ENCODE results near the gene KIF5C. TPM values are rescaled to one million over a fixed set of nuclear protein-coding genes. Genes with fewer than 3 reads are reported as not detected.

Gene KIF5C
- total RNA-seq, 1 donor from 2014 or later = 38.9 TPM

DNA sequence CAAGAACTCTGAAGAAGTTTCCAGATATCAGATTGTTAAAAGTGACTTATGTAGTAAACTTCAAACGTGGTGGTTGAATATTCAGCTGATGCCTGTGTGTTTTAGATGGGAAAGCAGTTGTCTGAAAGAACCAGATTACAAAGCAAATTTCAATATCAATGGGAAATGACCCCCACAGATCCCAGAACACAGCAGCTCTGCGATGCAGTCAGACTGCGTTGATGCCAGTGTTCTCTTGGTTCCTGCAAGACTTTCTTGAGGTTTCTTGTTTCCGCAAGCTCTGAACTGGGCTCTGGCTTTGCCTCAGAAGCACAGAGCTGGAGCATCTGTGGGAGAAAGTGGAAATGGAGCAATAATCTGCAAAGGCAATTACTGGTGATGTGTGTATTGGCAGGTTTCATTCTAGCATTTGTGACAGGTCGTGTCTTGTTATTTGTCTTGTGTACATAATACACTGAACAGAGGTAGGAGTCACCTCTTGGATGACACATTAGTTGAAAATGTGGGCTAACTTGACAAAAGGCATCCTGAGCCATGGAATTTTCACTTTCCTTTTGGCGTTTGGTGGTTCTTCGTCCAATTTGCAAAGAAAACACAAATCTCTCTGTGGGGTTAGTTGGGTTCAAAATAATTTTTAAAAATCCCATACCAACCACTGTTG lies 152.7 kb downstream of the KIF5C start:
- Mint-ChIP-seq H3K4me3 (peak overlapping the region; percentile 68), H3K4me1 (ENCODE audit: unreplicated experiment) (peaks cover 36% of the 10 kb centered on the region), H3K27me3 (peaks cover 3% of the 10 kb centered on the region), H3K36me3 (no peaks in the 10 kb centered on the region), H3K27ac (peak overlapping the region; percentile 63), H3K9me3 (no peaks in the 10 kb centered on the region)
- TF ChIP-seq, protein P1, sequence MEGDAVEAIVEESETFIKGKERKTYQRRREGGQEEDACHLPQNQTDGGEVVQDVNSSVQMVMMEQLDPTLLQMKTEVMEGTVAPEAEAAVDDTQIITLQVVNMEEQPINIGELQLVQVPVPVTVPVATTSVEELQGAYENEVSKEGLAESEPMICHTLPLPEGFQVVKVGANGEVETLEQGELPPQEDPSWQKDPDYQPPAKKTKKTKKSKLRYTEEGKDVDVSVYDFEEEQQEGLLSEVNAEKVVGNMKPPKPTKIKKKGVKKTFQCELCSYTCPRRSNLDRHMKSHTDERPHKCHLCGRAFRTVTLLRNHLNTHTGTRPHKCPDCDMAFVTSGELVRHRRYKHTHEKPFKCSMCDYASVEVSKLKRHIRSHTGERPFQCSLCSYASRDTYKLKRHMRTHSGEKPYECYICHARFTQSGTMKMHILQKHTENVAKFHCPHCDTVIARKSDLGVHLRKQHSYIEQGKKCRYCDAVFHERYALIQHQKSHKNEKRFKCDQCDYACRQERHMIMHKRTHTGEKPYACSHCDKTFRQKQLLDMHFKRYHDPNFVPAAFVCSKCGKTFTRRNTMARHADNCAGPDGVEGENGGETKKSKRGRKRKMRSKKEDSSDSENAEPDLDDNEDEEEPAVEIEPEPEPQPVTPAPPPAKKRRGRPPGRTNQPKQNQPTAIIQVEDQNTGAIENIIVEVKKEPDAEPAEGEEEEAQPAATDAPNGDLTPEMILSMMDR (conservative IDR thresholded peaks at IDR 0.05) = no peak
- DNase-seq (ENCODE audit: extremely low spot score, unreplicated experiment) = no peak

DNA sequence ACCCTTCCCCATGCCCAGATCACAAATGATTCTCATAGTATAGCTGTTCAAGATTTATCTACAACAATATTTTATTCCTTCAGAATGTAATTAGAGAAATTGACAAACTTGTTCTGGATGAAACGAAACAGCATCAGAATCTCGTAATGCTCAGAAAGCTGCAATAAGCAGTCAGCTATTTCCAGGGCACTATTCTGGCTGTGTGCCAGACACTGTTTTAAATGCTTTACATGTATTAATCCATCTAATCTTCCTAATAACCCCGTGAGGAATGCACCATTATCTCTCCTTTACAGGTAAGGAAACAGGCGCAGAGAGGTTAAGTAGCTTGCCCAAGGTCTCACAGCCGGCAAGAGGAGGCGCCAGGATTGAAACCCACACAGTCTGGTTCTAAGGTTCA lies 153.3 kb downstream of the KIF5C start:
- no peak for DNase-seq (ENCODE audit: extremely low spot score, unreplicated experiment)
- no peaks in the 10 kb centered on the region for H3K9me3 Mint-ChIP-seq
- H3K4me1 Mint-ChIP-seq (ENCODE audit: unreplicated experiment) = peaks cover 39% of the 10 kb centered on the region

DNA sequence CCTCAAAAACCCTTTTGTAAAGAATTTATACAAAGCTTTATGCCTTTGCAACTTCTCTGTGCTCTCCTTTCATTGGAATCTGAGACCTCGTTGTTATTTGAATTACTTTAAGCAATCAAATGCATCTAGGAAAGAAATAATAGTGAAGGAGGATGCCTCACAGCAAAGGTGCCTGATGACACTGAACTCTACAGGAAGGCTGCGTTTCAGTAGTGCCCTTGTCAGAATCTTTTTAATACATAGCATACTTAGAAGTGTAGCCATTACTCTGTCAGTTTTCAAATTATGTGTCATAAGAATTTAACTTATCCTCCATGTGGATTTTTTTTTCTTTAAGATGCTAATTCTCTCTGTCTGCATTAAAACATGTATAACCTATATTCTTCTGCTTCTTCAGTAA lies 153.9 kb downstream of the KIF5C start:
- no peaks in the 10 kb centered on the region for H3K9me3 Mint-ChIP-seq
- TF ChIP-seq, protein P1 (conservative IDR thresholded peaks at IDR 0.05) = no peak
- DNase-seq (ENCODE audit: extremely low spot score, unreplicated experiment) = no peak
- peak overlapping the region; percentile 77 for H3K27ac Mint-ChIP-seq
- H3K4me1 Mint-ChIP-seq (ENCODE audit: unreplicated experiment) = peaks cover 43% of the 10 kb centered on the region
- peaks cover 3% of the 10 kb centered on the region for H3K36me3 Mint-ChIP-seq
- H3K4me3 Mint-ChIP-seq = no peak overlapping the region
- peaks cover 9% of the 10 kb centered on the region for H3K27me3 Mint-ChIP-seq

More for the DNA sequence above, 153.3 kb downstream of the KIF5C start:
- Mint-ChIP-seq H3K27ac (peak overlapping the region; percentile 63), H3K36me3 (no peaks in the 10 kb centered on the region), H3K4me3 (peak overlapping the region; percentile 68), H3K27me3 (peaks cover 5% of the 10 kb centered on the region)
- TF ChIP-seq, protein P1 (conservative IDR thresholded peaks at IDR 0.05) = no peak

DNA sequence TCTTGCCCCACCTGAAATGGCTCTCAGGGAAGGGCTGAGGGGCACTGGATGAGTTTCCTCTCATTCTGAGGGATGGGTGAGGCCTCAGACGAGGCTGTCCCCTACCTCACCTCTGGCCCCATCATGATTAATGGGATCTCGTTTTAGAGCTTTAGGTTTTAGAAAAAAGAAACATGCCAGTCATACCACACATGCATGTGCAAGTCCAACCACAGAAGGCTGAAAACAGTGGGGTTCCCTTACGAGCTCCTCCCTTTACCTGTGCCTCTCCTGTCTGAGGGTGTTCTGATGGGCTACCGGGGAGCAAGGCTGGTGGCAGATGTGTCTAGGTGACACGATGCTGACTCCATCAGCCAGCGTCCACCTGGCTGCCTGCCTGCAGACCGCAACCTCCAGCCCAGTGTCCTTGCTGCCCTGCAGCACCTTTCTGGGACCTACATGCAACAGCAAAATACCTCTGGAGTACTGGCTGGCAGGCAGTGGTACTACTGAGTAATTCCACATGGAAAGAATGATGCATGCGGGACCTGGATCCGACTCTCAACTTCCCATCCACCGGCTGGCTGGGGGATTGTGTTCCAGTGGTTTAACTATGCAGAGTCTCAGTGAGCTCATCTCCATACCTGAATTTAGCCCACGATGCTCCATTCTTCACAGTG lies 154.4 kb downstream of the KIF5C start:
- DNase-seq (ENCODE audit: extremely low spot score, unreplicated experiment) = no peak
- H3K36me3 Mint-ChIP-seq = peaks cover 3% of the 10 kb centered on the region
- peaks cover 9% of the 10 kb centered on the region for H3K27me3 Mint-ChIP-seq
- no peak overlapping the region for H3K4me3 Mint-ChIP-seq
- TF ChIP-seq, protein P1 (conservative IDR thresholded peaks at IDR 0.05) = no peak
- peak overlapping the region; percentile 77 for H3K27ac Mint-ChIP-seq
- H3K9me3 Mint-ChIP-seq = no peaks in the 10 kb centered on the region
- H3K4me1 Mint-ChIP-seq (ENCODE audit: unreplicated experiment) = peaks cover 39% of the 10 kb centered on the region

DNA sequence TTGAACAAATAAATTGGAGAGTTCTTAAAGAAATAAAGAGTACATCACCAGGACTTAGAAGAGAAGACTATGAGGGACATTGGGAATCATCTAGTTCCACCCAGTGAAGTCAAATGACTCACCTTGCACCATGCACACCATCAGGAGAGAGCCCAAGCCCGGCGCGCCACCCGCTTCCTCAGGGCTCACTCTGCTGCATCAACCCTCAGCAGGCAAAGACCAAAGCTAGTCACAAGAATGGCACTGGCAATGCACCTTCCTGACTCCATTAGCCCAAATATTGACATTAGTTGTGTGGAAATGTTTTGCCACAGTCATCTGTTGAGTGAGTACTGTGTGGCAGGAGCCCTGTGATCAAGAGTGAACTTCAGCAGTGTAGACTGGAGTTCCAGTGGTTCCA lies 156.4 kb downstream of the KIF5C start:
- H3K4me1 Mint-ChIP-seq (ENCODE audit: unreplicated experiment) = peaks cover 35% of the 10 kb centered on the region
- H3K4me3 Mint-ChIP-seq = no peak overlapping the region
- H3K36me3 Mint-ChIP-seq = peaks cover 3% of the 10 kb centered on the region
- H3K27ac Mint-ChIP-seq = no peak overlapping the region
- DNase-seq (ENCODE audit: extremely low spot score, unreplicated experiment) = no peak
- peaks cover 9% of the 10 kb centered on the region for H3K27me3 Mint-ChIP-seq
- no peaks in the 10 kb centered on the region for H3K9me3 Mint-ChIP-seq
- TF ChIP-seq, protein P1 (conservative IDR thresholded peaks at IDR 0.05) = no peak
